Gastrocnemius medialis (tissue), 4 donors: ENCODE results near the gene TMTC1. TPM values are rescaled to one million over a fixed set of nuclear protein-coding genes. Genes with fewer than 3 reads are reported as not detected.

Experiments used
- ATAC-seq, 2 donors: fragments of 150-250 bp; one replicate each; pipeline ENCODE4 v1.9.1; 2016
- DNase-seq, 2 donors: peaks; one replicate each; pipeline ENCODE4 v3.0.0-alpha.2; 2019
- H3K27ac ChIP-seq, 4 donors: fragments of 200-600 bp; sonication (generic); 1 replicate in 1 of 4; 2 replicates in 3 of 4; pipeline ENCODE4 v1.5.1; 2016 to 2018; ENCODE audit warnings: mild to moderate bottlenecking in 2 of 4, moderate library complexity in 1 of 4
- H3K27me3 ChIP-seq, 3 donors: fragments of 200-600 bp; sonication (generic) in 2 of 3; 1 replicate in 1 of 3; 2 replicates in 2 of 3; pipeline versions ENCODE4 v1.5.1 to v1.6.0; 2016 to 2019; ENCODE audit warnings: mild to moderate bottlenecking in 1 of 3, moderate library complexity in 1 of 3
- H3K36me3 ChIP-seq, 2 donors: fragments of 200-600 bp; sonication (generic) in 1 of 2; one replicate each; pipeline ENCODE4 v1.5.1; 2017 to 2018
- H3K4me1 ChIP-seq, 2 donors: fragments of 200-600 bp; sonication (generic) in 1 of 2; one replicate each; pipeline ENCODE4 v1.5.1; 2016 to 2017; ENCODE audit warnings: mild to moderate bottlenecking in 2 of 2
- H3K4me3 ChIP-seq, 4 donors: fragments of 200-600 bp; sonication (generic) in 3 of 4; 1 replicate in 1 of 4; 2 replicates in 3 of 4; pipeline ENCODE4 v1.5.1; 2016 to 2019; ENCODE audit warnings: mild to moderate bottlenecking in 2 of 4
- H3K9me3 ChIP-seq, 3 donors: fragments of 200-600 bp; sonication (generic) in 2 of 3; 1 replicate in 1 of 3; 2 replicates in 2 of 3; pipeline ENCODE4 v1.5.1; 2016 to 2019
- POLR2A ChIP-seq, 2 donors: fragments of 450-650 bp; IDR thresholded peaks; one replicate each; pipeline ENCODE4 v1.6.1; 2017; ENCODE audit warnings: antibody characterized with exemption in 2 of 2, mild to moderate bottlenecking in 2 of 2, moderate library complexity in 2 of 2
- in situ Hi-C, 4 donors: fragments of 200-750 bp; cut with MboI; loops; one replicate each; pipeline versions ENCODE4 v1.15.0 to v1.8.0; 2017; ENCODE audit warnings: low sequenced_read_pairs in 4 of 4
- intact Hi-C: fragments of 100-400 bp; cut with DNase I; formaldehyde crosslinking; loops from one replicate; pipeline ENCODE4 v1.15.1; 2023; ENCODE audit warnings: low total_unique reads
- total RNA-seq, 4 donors: library from RNA; depleted of rRNA; stranded (reverse); fragments of >200 nt; gene quantifications; one replicate each; pipeline versions ENCODE4 v1.1.0 to v1.2.3, GENCODE V29; 2016
- TF ChIP-seq, protein P1 (sequence below), 5 experiments: fragments of 450-650 bp in 3 of 5; fragments of 200-600 bp in 2 of 5; sonication (generic) in 2 of 5; IDR thresholded peaks in 4 of 5; conservative IDR thresholded peaks in 1 of 5; 1 replicate in 4 of 5; 2 replicates in 1 of 5; pipeline ENCODE4 v1.5.1; 2016 to 2019; ENCODE audit warnings: antibody characterized with exemption in 5 of 5, mild to moderate bottlenecking in 3 of 5, moderate library complexity in 3 of 5

The TMTC1 gene
- total RNA-seq, 4 donors from 2014 or later, result 38.5 to 83.5 (median 42.6) TPM

DNA sequence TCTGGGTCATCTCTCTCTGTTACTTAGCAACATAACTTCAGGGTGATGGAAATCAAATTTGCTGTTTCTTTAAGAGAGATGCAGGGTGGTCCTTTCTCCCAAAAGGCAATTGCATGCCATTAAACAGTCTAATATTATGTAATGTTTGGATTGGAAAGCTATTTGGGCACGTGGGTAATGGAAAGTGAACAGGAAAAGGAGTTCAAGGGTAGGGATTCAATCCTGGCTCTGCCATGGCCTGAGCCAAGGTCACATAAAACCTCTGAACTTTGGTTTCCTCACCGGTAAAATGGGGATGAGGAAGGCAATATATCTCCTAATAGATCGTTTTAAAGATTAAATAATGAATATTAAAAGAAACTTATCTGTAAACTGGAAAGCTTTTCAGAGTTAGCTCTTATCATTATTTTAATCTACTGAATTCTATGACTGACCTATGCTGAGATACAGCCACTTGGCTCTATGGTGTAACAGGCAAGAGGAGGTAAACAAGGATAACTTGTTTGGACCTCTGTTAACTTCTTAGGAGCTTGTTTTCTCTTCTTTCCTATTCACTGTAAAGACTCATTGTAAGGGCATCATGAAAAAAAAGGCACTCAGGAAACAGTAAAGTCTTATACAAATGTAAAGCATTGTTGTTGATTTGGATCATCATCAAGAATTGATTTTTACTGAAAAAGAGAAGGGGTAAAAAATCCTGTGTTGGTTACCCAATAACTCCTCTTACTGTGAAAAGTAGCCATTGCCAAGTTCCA is 230.6 kb downstream of the TMTC1 start:
- Histone ChIP-seq H3K4me1 (peaks cover 23 to 33% of the 10 kb centered on the region in 2 donors), H3K4me3 (no peak overlapping the region), H3K9me3 (no peaks in the 10 kb centered on the region), H3K27ac (peak overlapping the region; percentile 33 to 56 (median 38)), H3K36me3 (peaks cover 0 to 5% of the 10 kb centered on the region in 2 donors), H3K27me3 (no peaks in the 10 kb centered on the region)
- ATAC-seq (no peak), DNase-seq (no peak)
- intact Hi-C loops (no loop called here), in situ Hi-C loops (no loop called here)
- no peak for TF ChIP-seq POLR2A (IDR thresholded peaks at IDR 0.05)
- TF ChIP-seq, protein P1, sequence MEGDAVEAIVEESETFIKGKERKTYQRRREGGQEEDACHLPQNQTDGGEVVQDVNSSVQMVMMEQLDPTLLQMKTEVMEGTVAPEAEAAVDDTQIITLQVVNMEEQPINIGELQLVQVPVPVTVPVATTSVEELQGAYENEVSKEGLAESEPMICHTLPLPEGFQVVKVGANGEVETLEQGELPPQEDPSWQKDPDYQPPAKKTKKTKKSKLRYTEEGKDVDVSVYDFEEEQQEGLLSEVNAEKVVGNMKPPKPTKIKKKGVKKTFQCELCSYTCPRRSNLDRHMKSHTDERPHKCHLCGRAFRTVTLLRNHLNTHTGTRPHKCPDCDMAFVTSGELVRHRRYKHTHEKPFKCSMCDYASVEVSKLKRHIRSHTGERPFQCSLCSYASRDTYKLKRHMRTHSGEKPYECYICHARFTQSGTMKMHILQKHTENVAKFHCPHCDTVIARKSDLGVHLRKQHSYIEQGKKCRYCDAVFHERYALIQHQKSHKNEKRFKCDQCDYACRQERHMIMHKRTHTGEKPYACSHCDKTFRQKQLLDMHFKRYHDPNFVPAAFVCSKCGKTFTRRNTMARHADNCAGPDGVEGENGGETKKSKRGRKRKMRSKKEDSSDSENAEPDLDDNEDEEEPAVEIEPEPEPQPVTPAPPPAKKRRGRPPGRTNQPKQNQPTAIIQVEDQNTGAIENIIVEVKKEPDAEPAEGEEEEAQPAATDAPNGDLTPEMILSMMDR (IDR thresholded peaks at IDR 0.05 in 4 of 5, conservative IDR thresholded peaks at IDR 0.05 in 1 of 5), result no peak

DNA sequence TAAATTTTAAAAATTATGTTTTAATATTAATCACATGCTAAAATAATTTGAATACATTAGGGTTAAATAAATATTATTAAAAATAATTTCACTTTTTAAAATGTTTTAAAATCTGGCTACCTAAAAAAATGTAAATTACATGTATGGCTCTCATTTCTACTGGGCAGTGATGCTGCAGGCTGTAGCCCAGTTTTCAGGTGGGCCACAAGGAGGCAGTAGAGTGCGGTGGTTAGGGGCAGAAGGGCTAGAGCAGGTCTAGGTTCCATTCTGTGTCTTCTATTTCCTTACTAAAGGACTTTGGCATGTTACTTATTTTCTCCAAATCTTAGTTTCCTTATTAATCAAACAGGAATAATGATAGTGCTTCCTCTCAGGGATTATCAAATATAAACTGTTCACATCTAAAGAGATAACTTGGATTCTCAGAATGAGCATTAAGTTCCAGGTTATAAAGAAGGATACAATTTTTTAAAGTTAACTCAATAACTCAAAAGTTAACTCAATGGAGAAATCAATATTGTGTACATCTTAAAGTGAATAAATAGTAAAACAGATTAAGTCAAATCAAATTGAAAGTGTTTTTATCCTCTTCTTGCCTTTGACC is 231.3 kb downstream of the TMTC1 start:
- peaks cover 0 to 5% of the 10 kb centered on the region in 2 donors for H3K36me3 ChIP-seq
- in situ Hi-C loops, result no loop called here
- H3K4me3 ChIP-seq, result no peak overlapping the region
- DNase-seq, result peak; percentile 23 to 51
- intact Hi-C loops, result no loop called here
- H3K9me3 ChIP-seq, result no peaks in the 10 kb centered on the region
- H3K27me3 ChIP-seq, result no peaks in the 10 kb centered on the region
- no peak for TF ChIP-seq POLR2A (IDR thresholded peaks at IDR 0.05)
- TF ChIP-seq, protein P1 (IDR thresholded peaks at IDR 0.05 in 4 of 5, conservative IDR thresholded peaks at IDR 0.05 in 1 of 5), result peak; percentile 70 to 86 (median 79)
- peak in 1 of 2 donors; percentile 65 for ATAC-seq
- peaks cover 30 to 40% of the 10 kb centered on the region in 2 donors for H3K4me1 ChIP-seq
- peak overlapping the region; percentile 33 to 56 (median 38) for H3K27ac ChIP-seq

DNA sequence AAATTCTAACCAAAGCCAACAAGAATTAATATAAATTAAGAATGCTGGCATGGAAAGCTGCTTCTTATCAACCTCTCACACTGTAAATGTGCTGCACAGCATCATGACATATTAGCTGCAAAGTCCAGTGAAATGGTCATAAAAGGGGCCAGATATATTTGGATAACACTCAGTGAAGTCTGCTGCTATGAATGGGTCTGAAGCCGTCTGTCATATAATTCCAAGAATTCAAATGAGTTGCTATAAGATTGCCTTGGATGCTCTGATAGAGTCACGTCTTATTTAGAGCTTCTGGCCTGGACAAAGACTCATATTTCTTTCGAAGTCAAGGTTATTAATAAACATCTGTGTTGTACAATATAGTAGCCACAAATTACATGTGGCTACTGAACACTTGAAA is 231.9 kb downstream of the TMTC1 start:
- no peak for TF ChIP-seq POLR2A (IDR thresholded peaks at IDR 0.05)
- TF ChIP-seq, protein P1 (IDR thresholded peaks at IDR 0.05 in 4 of 5, conservative IDR thresholded peaks at IDR 0.05 in 1 of 5), result no peak
- peaks cover 0 to 5% of the 10 kb centered on the region in 2 donors for H3K36me3 ChIP-seq
- H3K9me3 ChIP-seq, result no peaks in the 10 kb centered on the region
- intact Hi-C loops, result no loop called here
- in situ Hi-C loops, result no loop called here
- ATAC-seq (peak in 1 of 2 donors; percentile 23), DNase-seq (no peak)
- H3K4me3 ChIP-seq, result no peak overlapping the region
- no peaks in the 10 kb centered on the region for H3K27me3 ChIP-seq
- peaks cover 36 to 46% of the 10 kb centered on the region in 2 donors for H3K4me1 ChIP-seq
- peak overlapping the region in 2 of 4 donors; percentile 27 to 33 for H3K27ac ChIP-seq

DNA sequence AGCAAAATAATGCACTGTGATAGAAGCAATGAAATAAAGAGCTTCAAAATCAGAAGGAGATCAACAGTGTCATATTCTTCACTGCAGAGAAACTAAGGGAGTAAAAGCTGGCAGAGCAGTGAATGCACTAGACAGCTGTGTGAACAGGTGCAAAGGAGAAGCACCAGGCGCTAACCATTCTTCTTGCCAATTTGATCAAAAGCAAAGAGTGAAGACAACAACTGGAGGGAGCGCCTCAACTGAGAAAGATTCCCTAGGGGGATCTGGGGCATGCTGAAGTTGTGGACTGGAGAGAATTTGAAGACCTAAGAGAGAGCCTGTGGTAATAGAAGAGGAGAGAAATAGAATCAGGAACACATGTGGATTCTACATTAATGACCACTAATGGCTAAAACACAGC is 235.9 kb downstream of the TMTC1 start:
- intact Hi-C loops (loop anchor here (2.0 to 5.0 kb wide), 4 partner anchors 109 to 1143 kb away; partner anchors contain the start of gene TMTC1), in situ Hi-C loops (loop anchor here in 1 of 4 donors (10.0 kb wide), 1 partner anchor 237 kb away; the partner anchor contains the start of gene TMTC1)
- H3K4me3 ChIP-seq, result no peak overlapping the region
- H3K4me1 ChIP-seq, result peaks cover 51 to 62% of the 10 kb centered on the region in 2 donors
- no peaks in the 10 kb centered on the region for H3K27me3 ChIP-seq
- H3K36me3 ChIP-seq, result no peaks in the 10 kb centered on the region
- ATAC-seq, result peak; percentile 58 to 63
- H3K9me3 ChIP-seq, result no peaks in the 10 kb centered on the region
- peak; percentile 27 to 62 for DNase-seq
- TF ChIP-seq POLR2A (IDR thresholded peaks at IDR 0.05), result no peak
- TF ChIP-seq, protein P1 (IDR thresholded peaks at IDR 0.05 in 4 of 5, conservative IDR thresholded peaks at IDR 0.05 in 1 of 5), result no peak
- H3K27ac ChIP-seq, result peak overlapping the region; percentile 76 to 84 (median 82)
